ENCODE results near the gene RASGRP3. TPM values are rescaled to one million over a fixed set of nuclear protein-coding genes. Genes with fewer than 3 reads are reported as not detected.

RASGRP3 gene
- total RNA-seq, 2 experiments from 2014 or later: 3.9 to 4.5 TPM

- H3K27ac Mint-ChIP-seq: no peak overlapping the region
Measured at GRCh38 chr2:33530690-33531548, 54.5 kb downstream of the RASGRP3 start.

GRCh38 chr2:33531549-33532059, 55.2 kb downstream of the RASGRP3 start:
- DNase-seq: no peak
- CTCF ChIA-PET: no interaction called here
- H3K4me1 Mint-ChIP-seq: no peaks in the 10 kb centered on the region

More at GRCh38 chr2:33530690-33531548, 54.5 kb downstream of the RASGRP3 start:
- peaks cover 2% of the 10 kb centered on the region for H3K36me3 Mint-ChIP-seq (ENCODE audit: low read depth)
- CTCF ChIA-PET: no interaction called here
- POLR2A ChIA-PET: no interaction called here
- intact Hi-C loops (cut with DNase I, micrococcal nuclease): no loop called here
- no peaks in the 10 kb centered on the region for H3K9me3 Mint-ChIP-seq (ENCODE audit: low read depth)
- DNase-seq (no peak), ATAC-seq (no peak)
- peaks cover 3% of the 10 kb centered on the region for H3K4me1 Mint-ChIP-seq
- no peak overlapping the region for H3K4me3 Mint-ChIP-seq
- H3K27me3 Mint-ChIP-seq: no peaks in the 10 kb centered on the region

GRCh38 chr2:33532146-33532545, 55.7 kb downstream of the RASGRP3 start:
- Mint-ChIP-seq H3K4me3 (no peak overlapping the region), H3K27ac (no peak overlapping the region), H3K36me3 (ENCODE audit: low read depth) (peaks cover 2% of the 10 kb centered on the region), H3K27me3 (no peaks in the 10 kb centered on the region), H3K9me3 (ENCODE audit: low read depth) (peaks cover 2% of the 10 kb centered on the region), H3K4me1 (no peaks in the 10 kb centered on the region)
- CTCF ChIA-PET: no interaction called here
- no peak for ATAC-seq
- POLR2A ChIA-PET: no interaction called here
- intact Hi-C loops (cut with DNase I, micrococcal nuclease): no loop called here
- no peak for DNase-seq

More at GRCh38 chr2:33531549-33532059, 55.2 kb downstream of the RASGRP3 start:
- ATAC-seq: no peak
- intact Hi-C loops (cut with DNase I, micrococcal nuclease): no loop called here
- H3K27ac Mint-ChIP-seq: no peak overlapping the region
- H3K9me3 Mint-ChIP-seq (ENCODE audit: low read depth): no peaks in the 10 kb centered on the region
- H3K27me3 Mint-ChIP-seq: no peaks in the 10 kb centered on the region
- POLR2A ChIA-PET: no interaction called here
- H3K36me3 Mint-ChIP-seq (ENCODE audit: low read depth): peaks cover 2% of the 10 kb centered on the region
- H3K4me3 Mint-ChIP-seq: no peak overlapping the region

GRCh38 chr2:33532966-33533365, 56.5 kb downstream of the RASGRP3 start:
- Mint-ChIP-seq H3K4me3 (no peak overlapping the region), H3K4me1 (no peaks in the 10 kb centered on the region), H3K36me3 (ENCODE audit: low read depth) (no peaks in the 10 kb centered on the region), H3K27ac (no peak overlapping the region), H3K27me3 (no peaks in the 10 kb centered on the region), H3K9me3 (ENCODE audit: low read depth) (peaks cover 2% of the 10 kb centered on the region)
- ChIA-PET CTCF (interaction anchor here (1.0 kb wide), 1 partner anchor 9 kb away, joined by 4 read pairs; no protein-coding TSS in a partner anchor), POLR2A (no interaction called here)
- intact Hi-C loops (cut with DNase I, micrococcal nuclease): no loop called here
- DNase-seq: no peak
- ATAC-seq: no peak

DNA sequence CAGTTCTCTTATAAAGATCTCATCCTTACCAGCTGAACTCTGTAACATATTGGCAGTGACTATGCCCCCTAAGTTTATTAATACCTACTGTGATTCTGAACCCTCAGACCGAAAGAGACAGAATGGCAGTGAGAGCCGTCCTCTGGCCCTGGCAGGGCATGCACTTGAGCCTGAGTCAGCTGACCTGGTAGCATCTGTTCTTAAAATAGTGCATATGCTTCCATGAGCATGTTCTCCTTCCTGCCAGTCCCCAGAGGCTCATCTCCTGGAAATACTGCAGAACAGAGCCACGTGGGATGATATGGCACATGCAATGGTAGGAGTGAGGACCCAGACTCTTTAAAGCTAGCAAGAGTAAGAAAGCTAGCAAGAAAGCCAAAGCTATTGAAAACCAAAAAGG, 59.0 kb downstream of the RASGRP3 start:
- peaks cover 2% of the 10 kb centered on the region for H3K9me3 Mint-ChIP-seq (ENCODE audit: low read depth)
- H3K27ac Mint-ChIP-seq: no peak overlapping the region
- no peaks in the 10 kb centered on the region for H3K36me3 Mint-ChIP-seq (ENCODE audit: low read depth)
- DNase-seq (no peak), ATAC-seq (no peak)
- ChIA-PET CTCF (interaction anchor here (0.6 kb wide), 1 partner anchor 16 kb away, joined by 3 read pairs; no protein-coding TSS in a partner anchor), POLR2A (no interaction called here)
- intact Hi-C loops (cut with DNase I, micrococcal nuclease): no loop called here
- H3K4me3 Mint-ChIP-seq: no peak overlapping the region
- H3K4me1 Mint-ChIP-seq: no peaks in the 10 kb centered on the region
- no peaks in the 10 kb centered on the region for H3K27me3 Mint-ChIP-seq

- no peak for ATAC-seq
- Mint-ChIP-seq H3K4me3 (no peak overlapping the region), H3K36me3 (ENCODE audit: low read depth) (no peaks in the 10 kb centered on the region), H3K4me1 (no peaks in the 10 kb centered on the region), H3K27ac (no peak overlapping the region), H3K27me3 (no peaks in the 10 kb centered on the region), H3K9me3 (ENCODE audit: low read depth) (peaks cover 2% of the 10 kb centered on the region)
- intact Hi-C loops (cut with DNase I, micrococcal nuclease): no loop called here
- CTCF ChIA-PET: interaction anchor here (0.9 kb wide), 1 partner anchor 25 kb away, joined by 3 read pairs; no protein-coding TSS in a partner anchor
- POLR2A ChIA-PET: no interaction called here
- no peak for DNase-seq
Measured at GRCh38 chr2:33541243-33541642, 64.8 kb downstream of the RASGRP3 start.

DNA sequence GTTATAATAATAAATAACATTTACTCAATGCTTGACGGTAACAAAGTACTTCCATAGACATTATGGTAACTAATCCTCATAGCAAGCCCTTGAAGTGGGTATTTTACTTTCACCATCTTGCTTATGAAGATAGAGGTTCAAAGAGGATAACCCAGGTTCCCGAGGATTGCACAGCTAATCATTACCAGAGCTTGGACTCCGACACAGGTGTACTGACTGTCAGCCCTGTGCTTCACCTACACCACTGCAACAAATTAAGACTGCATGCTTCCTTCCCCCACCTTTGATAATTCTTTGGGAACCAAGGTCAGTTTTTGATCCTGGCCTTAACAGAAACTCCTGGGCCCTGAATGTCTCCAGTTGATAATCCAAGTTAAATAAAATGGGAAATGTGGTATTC, 73.8 kb downstream of the RASGRP3 start:
- DNase-seq (no peak), ATAC-seq (no peak)
- intact Hi-C loops (cut with DNase I, micrococcal nuclease): no loop called here
- no peak overlapping the region for H3K27ac Mint-ChIP-seq
- H3K4me1 Mint-ChIP-seq: no peaks in the 10 kb centered on the region
- no peaks in the 10 kb centered on the region for H3K27me3 Mint-ChIP-seq
- no peaks in the 10 kb centered on the region for H3K36me3 Mint-ChIP-seq (ENCODE audit: low read depth)
- POLR2A ChIA-PET: no interaction called here
- H3K9me3 Mint-ChIP-seq (ENCODE audit: low read depth): peaks cover 2% of the 10 kb centered on the region
- H3K4me3 Mint-ChIP-seq: no peak overlapping the region
- CTCF ChIA-PET: no interaction called here

- no peak overlapping the region for H3K27ac Mint-ChIP-seq
- no peaks in the 10 kb centered on the region for H3K27me3 Mint-ChIP-seq
- peaks cover 2% of the 10 kb centered on the region for H3K9me3 Mint-ChIP-seq (ENCODE audit: low read depth)
- POLR2A ChIA-PET: no interaction called here
- DNase-seq: no peak
- peaks cover 2% of the 10 kb centered on the region for H3K36me3 Mint-ChIP-seq (ENCODE audit: low read depth)
- intact Hi-C loops (cut with DNase I, micrococcal nuclease): no loop called here
- no peak overlapping the region for H3K4me3 Mint-ChIP-seq
- ATAC-seq: no peak
- no peaks in the 10 kb centered on the region for H3K4me1 Mint-ChIP-seq
- CTCF ChIA-PET: interaction anchor here (0.8 to 1.5 kb wide), 3 partner anchors 11 to 116 kb away, joined by 3 to 4 read pairs (median 3); no protein-coding TSS in a partner anchor
Measured at GRCh38 chr2:33552758-33553461, 76.5 kb downstream of the RASGRP3 start.

DNA sequence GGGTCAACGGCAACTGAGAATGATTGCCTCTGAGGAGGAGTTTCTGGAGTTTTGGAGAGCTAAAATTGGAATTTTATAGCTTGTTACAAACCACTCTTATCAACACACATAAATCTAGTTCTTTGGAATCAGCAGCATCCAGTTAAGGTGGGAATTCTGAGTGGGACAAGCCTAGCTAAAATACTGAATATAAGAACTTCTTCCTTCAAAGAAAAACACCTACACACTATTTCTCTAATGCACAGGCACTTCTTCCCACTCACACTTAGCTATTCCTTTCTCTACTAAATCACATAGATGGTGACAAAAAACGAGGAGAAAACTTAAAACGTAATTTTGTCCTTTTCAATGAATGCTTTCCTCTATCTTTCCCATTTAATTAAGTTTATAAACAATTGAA, 79.2 kb downstream of the RASGRP3 start:
- Mint-ChIP-seq H3K4me1 (no peaks in the 10 kb centered on the region), H3K36me3 (ENCODE audit: low read depth) (peaks cover 2% of the 10 kb centered on the region), H3K9me3 (ENCODE audit: low read depth) (peaks cover 2% of the 10 kb centered on the region), H3K27ac (no peak overlapping the region), H3K27me3 (no peaks in the 10 kb centered on the region), H3K4me3 (no peak overlapping the region)
- POLR2A ChIA-PET: no interaction called here
- intact Hi-C loops (cut with DNase I, micrococcal nuclease): no loop called here
- DNase-seq: no peak
- CTCF ChIA-PET: interaction anchor here (0.6 to 1.4 kb wide), 2 partner anchors 27 to 1347 kb away, joined by 3 to 7 read pairs; no protein-coding TSS in a partner anchor
- no peak for ATAC-seq

DNA sequence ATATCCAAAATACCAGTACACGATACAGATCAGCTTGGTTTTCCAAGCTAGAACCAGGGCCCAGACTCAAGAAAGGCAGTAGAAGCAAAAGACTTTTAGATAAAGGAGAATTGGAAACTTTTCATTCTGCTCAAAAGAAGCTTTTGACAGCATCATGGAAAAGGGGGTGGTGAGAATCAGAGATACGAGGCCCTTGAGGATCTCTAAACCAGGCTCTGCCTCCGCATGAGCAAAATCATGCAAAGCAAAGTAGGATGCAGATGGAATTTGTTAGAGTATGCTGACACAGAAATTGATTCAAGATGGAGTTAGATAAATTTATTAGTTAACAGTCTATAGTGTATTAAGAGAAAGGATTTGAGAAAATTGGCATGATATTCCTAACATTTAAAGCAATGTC, 82.9 kb downstream of the RASGRP3 start:
- Mint-ChIP-seq H3K4me3 (no peak overlapping the region), H3K36me3 (ENCODE audit: low read depth) (peaks cover 2% of the 10 kb centered on the region), H3K4me1 (no peaks in the 10 kb centered on the region), H3K9me3 (ENCODE audit: low read depth) (no peaks in the 10 kb centered on the region), H3K27ac (no peak overlapping the region), H3K27me3 (no peaks in the 10 kb centered on the region)
- ATAC-seq (no peak), DNase-seq (no peak)
- POLR2A ChIA-PET: no interaction called here
- intact Hi-C loops (cut with DNase I, micrococcal nuclease): no loop called here
- CTCF ChIA-PET: no interaction called here

DNA sequence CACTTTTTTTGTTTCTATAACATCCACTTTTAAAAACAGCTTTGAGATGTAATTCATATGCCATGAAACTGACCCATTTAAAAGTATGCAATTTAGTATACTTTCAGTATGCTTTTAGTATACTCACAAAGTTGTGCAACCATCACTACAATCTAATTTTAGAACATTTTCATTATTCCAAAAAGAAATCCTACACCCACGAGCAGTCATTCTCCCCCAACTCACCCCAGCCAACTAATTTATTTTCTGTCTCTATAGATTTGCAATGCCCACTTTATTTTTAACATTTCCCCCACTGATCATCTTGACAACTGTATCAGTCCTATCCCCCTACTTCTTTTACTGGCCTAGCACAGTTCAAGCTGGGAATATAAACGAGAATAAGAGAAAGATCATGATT, 83.6 kb downstream of the RASGRP3 start:
- H3K27ac Mint-ChIP-seq: no peak overlapping the region
- intact Hi-C loops (cut with DNase I, micrococcal nuclease): no loop called here
- ATAC-seq (no peak), DNase-seq (no peak)
- H3K36me3 Mint-ChIP-seq (ENCODE audit: low read depth): peaks cover 2% of the 10 kb centered on the region
- CTCF ChIA-PET: no interaction called here
- H3K4me3 Mint-ChIP-seq: no peak overlapping the region
- POLR2A ChIA-PET: no interaction called here
- no peaks in the 10 kb centered on the region for H3K27me3 Mint-ChIP-seq
- H3K9me3 Mint-ChIP-seq (ENCODE audit: low read depth): no peaks in the 10 kb centered on the region
- H3K4me1 Mint-ChIP-seq: no peaks in the 10 kb centered on the region

DNA sequence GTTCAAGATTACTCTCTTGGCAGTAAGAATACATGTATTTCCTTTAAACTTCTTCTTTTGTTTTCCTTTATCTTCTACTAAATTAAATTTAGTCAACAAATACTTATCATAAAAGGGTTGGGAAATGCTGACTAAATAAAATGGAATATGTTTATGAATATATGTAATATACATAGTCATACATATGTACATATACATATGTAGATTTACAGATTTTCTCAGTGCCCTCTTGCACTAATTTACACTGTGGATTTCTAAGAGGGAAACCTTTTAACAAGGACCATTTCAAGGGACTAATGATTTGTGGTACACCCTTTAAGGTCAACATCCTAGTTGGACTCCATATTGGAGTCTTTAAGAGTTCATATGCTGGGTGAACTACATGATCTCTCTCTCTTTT, 85.4 kb downstream of the RASGRP3 start:
- no peak for ATAC-seq
- POLR2A ChIA-PET: no interaction called here

More for the DNA sequence above, 85.4 kb downstream of the RASGRP3 start:
- Mint-ChIP-seq H3K27me3 (no peaks in the 10 kb centered on the region), H3K4me3 (no peak overlapping the region), H3K36me3 (ENCODE audit: low read depth) (peaks cover 2% of the 10 kb centered on the region), H3K4me1 (no peaks in the 10 kb centered on the region), H3K27ac (no peak overlapping the region), H3K9me3 (ENCODE audit: low read depth) (no peaks in the 10 kb centered on the region)
- CTCF ChIA-PET: no interaction called here
- intact Hi-C loops (cut with DNase I, micrococcal nuclease): no loop called here
- no peak for DNase-seq
